ENCODE data around the gene TTC16.
A peak's percentile ranks its signal among the peaks of the same experiment; 100 is the strongest.
"Not testable (repeated sequence)": the region's sequence is repeated elsewhere in the genome, so short reads cannot be mapped to it uniquely, and the experiment has no call there.

The TTC16 gene

DNA sequence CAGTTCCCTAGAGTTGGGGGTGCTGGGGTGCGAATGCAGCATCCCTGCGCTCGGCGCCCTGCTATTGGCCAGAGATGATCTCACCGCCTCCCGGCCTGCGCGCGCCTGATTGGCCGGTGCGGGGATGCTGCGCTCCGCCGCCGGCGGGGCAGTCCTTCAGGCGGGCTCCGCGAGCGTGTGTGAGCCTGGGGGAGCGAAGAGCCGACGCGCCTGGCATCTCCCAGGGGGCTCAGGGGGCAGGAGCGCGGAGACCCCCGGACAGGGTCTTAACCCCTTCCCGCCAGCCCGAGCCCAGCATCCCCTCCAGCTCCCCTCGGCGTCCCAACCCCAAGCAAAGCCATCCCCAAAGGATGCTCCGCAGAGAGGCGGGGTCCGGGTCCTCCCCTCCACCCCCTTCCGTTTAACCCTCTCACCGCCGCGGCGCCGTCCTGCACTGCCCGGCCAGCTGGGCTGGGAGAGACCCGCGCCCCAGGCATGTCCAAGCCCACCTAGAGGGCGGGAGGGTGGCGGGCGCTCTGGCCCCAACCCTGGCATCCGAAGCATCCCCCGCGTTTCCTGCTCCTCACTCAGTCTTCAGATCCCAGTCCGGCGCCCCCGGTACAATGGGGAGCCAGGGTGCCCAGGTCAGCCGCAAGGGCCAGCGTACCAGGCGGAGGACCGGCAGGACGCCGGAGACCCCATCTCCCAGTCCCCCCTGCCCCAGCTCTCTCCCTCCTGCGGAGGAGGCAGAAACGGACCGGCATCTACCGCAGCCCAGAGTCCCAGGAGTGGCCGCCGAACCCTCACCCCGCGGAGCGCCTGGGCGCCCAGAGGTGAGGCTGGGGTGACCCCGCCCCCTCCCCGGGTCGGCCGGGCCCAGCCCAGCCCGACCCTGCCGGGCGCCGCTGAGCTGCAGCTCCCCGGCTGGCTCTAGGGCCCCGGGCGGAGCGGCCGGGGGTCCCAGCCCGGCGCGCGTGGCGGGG, 38.5 kb downstream of the TTC16 start:
- no peak overlapping the region for H3K4me3 Mint-ChIP-seq
- DNase-seq (ENCODE audit: low spot score), result no peak
- no peak overlapping the region for H3K27ac Mint-ChIP-seq
- H3K4me1 Mint-ChIP-seq (ENCODE audit: low read depth), result peaks cover 2% of the 10 kb centered on the region
- no peaks in the 10 kb centered on the region for H3K27me3 Mint-ChIP-seq (ENCODE audit: low read depth)
- H3K9me3 Mint-ChIP-seq, result no peaks in the 10 kb centered on the region
- peaks cover 26% of the 10 kb centered on the region for H3K36me3 Mint-ChIP-seq (ENCODE audit: low read depth)

GRCh38 chr9:127755061-127756060, 39.5 kb downstream of the TTC16 start:
- H3K27me3 Mint-ChIP-seq (ENCODE audit: low read depth), result no peaks in the 10 kb centered on the region
- H3K4me3 Mint-ChIP-seq, result no peak overlapping the region
- DNase-seq (ENCODE audit: low spot score), result no peak
- no peak overlapping the region for H3K27ac Mint-ChIP-seq
- H3K36me3 Mint-ChIP-seq (ENCODE audit: low read depth), result peaks cover 22% of the 10 kb centered on the region
- no peaks in the 10 kb centered on the region for H3K9me3 Mint-ChIP-seq
- peaks cover 2% of the 10 kb centered on the region for H3K4me1 Mint-ChIP-seq (ENCODE audit: low read depth)

DNA sequence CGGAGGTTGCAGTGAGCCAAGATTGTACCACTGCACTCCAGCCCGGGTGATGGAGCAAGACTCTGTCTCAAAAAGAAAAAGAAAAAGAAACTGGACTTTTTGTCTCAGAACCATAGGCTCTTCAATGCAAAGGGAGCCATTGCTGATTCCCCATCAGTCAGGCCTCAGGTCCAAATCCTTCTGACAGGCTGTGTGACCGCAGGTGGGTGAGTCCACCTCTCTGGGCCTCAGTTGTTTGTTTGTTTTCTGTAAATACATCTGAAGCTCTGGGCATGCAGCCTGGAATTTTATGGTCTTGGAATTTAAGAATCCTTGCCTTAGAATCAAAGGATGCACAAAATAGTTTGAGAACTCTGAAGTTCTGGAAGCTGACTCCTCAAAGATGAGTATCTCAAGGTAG, 40.4 kb downstream of the TTC16 start:
- peaks cover 18% of the 10 kb centered on the region for H3K36me3 Mint-ChIP-seq (ENCODE audit: low read depth)
- no peak overlapping the region for H3K4me3 Mint-ChIP-seq
- H3K27ac Mint-ChIP-seq, result no peak overlapping the region
- no peak for DNase-seq (ENCODE audit: low spot score)
- H3K9me3 Mint-ChIP-seq, result no peaks in the 10 kb centered on the region
- H3K27me3 Mint-ChIP-seq (ENCODE audit: low read depth), result no peaks in the 10 kb centered on the region
- peaks cover 2% of the 10 kb centered on the region for H3K4me1 Mint-ChIP-seq (ENCODE audit: low read depth)

DNA sequence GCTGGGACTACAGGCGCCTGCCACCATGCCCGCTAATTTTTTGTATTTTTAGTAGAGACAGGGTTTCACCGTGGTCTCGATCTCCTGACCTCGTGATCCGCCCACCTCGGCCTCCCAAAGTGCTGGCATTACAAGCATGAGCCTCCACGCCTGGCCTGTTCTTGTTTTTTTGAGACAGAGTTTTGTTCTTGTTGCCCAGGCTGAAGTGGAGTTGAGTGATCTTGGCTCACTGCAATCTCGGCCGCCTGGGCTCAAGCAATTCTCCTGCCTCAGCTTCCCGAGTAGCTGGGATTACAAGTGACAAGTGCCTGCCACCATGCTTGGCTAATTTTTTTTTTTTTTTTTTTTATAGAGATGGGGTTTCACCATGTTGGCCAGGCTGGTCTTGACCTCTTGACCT, 40.9 kb downstream of the TTC16 start:
- not testable (repeated sequence) for H3K27me3 Mint-ChIP-seq (ENCODE audit: low read depth); H3K4me3 Mint-ChIP-seq; DNase-seq (ENCODE audit: low spot score); H3K4me1 Mint-ChIP-seq (ENCODE audit: low read depth); H3K9me3 Mint-ChIP-seq; H3K27ac Mint-ChIP-seq
- H3K36me3 Mint-ChIP-seq (ENCODE audit: low read depth), result peaks cover 22% of the 10 kb centered on the region

- Mint-ChIP-seq H3K27me3 (ENCODE audit: low read depth) (no peaks in the 10 kb centered on the region), H3K4me1 (ENCODE audit: low read depth) (peaks cover 3% of the 10 kb centered on the region)
Measured at GRCh38 chr9:127758843-127759242, 43.0 kb downstream of the TTC16 start.

GRCh38 chr9:127761061-127761460, 45.2 kb downstream of the TTC16 start:
- Mint-ChIP-seq H3K36me3 (ENCODE audit: low read depth) (peaks cover 55% of the 10 kb centered on the region), H3K4me1 (ENCODE audit: low read depth) (peaks cover 14% of the 10 kb centered on the region), H3K4me3 (no peak overlapping the region), H3K27me3 (ENCODE audit: low read depth) (no peaks in the 10 kb centered on the region), H3K9me3 (no peaks in the 10 kb centered on the region), H3K27ac (peak overlapping the region; percentile 49)
- DNase-seq (ENCODE audit: low spot score), result no peak

More at GRCh38 chr9:127758843-127759242, 43.0 kb downstream of the TTC16 start:
- no peaks in the 10 kb centered on the region for H3K9me3 Mint-ChIP-seq
- H3K27ac Mint-ChIP-seq, result no peak overlapping the region
- no peak overlapping the region for H3K4me3 Mint-ChIP-seq
- H3K36me3 Mint-ChIP-seq (ENCODE audit: low read depth), result peaks cover 35% of the 10 kb centered on the region
- DNase-seq (ENCODE audit: low spot score), result no peak

DNA sequence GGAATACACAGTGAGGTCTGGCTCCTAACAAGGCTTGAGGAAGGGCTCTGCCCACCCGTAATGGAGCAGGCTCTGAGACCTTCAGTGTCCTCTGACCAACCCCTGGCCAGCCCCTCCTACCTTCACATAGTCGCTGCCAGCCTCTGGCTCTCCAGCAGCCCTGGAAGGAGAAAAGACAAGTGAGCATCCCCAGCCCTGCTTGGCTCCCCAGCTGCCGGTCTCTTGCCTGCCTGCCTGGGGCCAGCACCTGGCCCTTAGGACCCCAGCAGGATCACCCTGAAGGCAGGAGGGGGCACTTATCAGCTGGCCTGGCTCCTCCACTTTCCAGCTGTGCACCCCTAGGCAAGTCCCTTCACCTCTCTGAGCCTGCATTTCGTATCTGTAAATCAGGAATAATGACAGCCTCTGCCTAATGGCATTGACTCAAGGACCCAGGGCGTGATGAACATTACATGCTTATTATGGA, 45.6 kb downstream of the TTC16 start:
- peaks cover 60% of the 10 kb centered on the region for H3K36me3 Mint-ChIP-seq (ENCODE audit: low read depth)
- DNase-seq (ENCODE audit: low spot score), result no peak
- H3K4me1 Mint-ChIP-seq (ENCODE audit: low read depth), result peaks cover 19% of the 10 kb centered on the region
- no peak overlapping the region for H3K27ac Mint-ChIP-seq
- no peak overlapping the region for H3K4me3 Mint-ChIP-seq
- no peaks in the 10 kb centered on the region for H3K9me3 Mint-ChIP-seq
- H3K27me3 Mint-ChIP-seq (ENCODE audit: low read depth), result no peaks in the 10 kb centered on the region

GRCh38 chr9:127762111-127762676, 46.3 kb downstream of the TTC16 start:
- Mint-ChIP-seq H3K27ac (peak overlapping the region; percentile 27), H3K36me3 (ENCODE audit: low read depth) (peaks cover 61% of the 10 kb centered on the region), H3K27me3 (ENCODE audit: low read depth) (no peaks in the 10 kb centered on the region), H3K4me3 (no peak overlapping the region), H3K4me1 (ENCODE audit: low read depth) (peaks cover 22% of the 10 kb centered on the region), H3K9me3 (no peaks in the 10 kb centered on the region)
- DNase-seq (ENCODE audit: low spot score), result no peak

DNA sequence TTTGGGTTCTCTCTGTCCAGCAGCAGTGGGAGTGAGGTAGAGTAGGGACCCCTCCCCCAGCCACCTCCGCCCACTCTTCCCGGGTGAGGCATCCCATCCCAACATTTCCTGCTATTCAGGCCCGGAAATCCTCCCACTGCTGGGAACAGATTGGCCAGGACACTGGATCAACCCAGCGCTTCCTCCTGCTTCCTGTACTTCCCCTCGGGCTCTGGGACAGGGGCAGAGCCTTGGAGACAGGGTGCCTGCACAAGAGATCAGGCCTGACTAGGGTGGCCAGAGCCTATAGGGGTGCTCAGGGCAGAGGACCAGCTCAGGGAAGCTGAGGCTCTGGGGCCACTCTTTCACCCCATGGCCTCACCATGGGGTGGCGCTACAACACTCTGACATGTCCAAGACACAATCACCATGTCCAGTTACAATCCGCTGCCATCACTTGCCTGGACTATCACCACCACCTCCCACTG, 48.1 kb downstream of the TTC16 start:
- H3K4me1 Mint-ChIP-seq (ENCODE audit: low read depth), result peaks cover 33% of the 10 kb centered on the region
- no peaks in the 10 kb centered on the region for H3K27me3 Mint-ChIP-seq (ENCODE audit: low read depth)
- H3K36me3 Mint-ChIP-seq (ENCODE audit: low read depth), result peaks cover 66% of the 10 kb centered on the region
- peak overlapping the region; percentile 16 for H3K27ac Mint-ChIP-seq
- no peak overlapping the region for H3K4me3 Mint-ChIP-seq
- no peaks in the 10 kb centered on the region for H3K9me3 Mint-ChIP-seq
- no peak for DNase-seq (ENCODE audit: low spot score)

DNA sequence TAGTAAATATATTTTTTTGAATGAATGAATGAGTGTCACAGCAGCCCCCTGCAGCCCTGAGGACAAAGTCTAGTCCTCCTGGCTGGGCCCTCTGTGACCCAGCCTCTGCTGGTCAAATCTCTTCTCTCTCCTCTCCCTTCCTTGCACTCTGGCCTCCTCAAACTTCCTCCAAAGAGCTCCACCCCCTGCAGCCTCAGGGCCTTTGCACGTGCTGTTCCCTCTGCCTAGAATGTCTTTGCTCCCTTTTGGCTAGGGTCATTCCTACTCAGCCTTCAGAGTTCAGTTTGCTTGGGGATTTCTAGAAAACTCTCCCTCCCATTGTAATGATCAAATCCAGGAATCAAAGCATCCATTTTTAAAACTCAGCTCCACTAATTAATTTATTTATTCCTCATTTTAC, 49.5 kb downstream of the TTC16 start:
- Mint-ChIP-seq H3K27me3 (ENCODE audit: low read depth) (no peaks in the 10 kb centered on the region), H3K4me1 (ENCODE audit: low read depth) (peaks cover 40% of the 10 kb centered on the region), H3K9me3 (no peaks in the 10 kb centered on the region), H3K36me3 (ENCODE audit: low read depth) (peaks cover 79% of the 10 kb centered on the region), H3K27ac (peak overlapping the region; percentile 65), H3K4me3 (no peak overlapping the region)
- DNase-seq (ENCODE audit: low spot score), result no peak

DNA sequence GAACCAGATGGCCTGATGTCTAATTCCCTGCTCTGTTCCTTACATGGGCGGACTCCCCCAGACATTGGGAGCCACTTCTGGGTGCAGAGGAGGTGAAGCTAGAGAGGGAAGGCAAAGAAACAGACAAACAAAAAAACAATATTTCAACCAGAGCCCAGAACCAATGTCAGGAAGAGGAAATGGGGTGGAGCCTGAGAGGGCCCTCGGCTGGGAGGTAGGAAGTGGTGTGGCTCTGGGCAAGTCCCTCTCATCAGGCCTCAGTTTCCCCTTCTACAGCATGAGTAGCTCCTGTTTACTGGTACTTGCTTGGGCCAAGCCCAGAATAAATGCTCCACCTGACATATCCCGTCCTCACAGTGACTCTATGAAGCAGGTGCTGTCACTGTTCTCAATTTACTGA, 51.5 kb downstream of the TTC16 start:
- DNase-seq (ENCODE audit: low spot score), result no peak
- H3K27ac Mint-ChIP-seq, result peak overlapping the region; percentile 86
- peak overlapping the region; percentile 72 for H3K4me3 Mint-ChIP-seq
- no peaks in the 10 kb centered on the region for H3K9me3 Mint-ChIP-seq
- H3K36me3 Mint-ChIP-seq (ENCODE audit: low read depth), result peaks cover 80% of the 10 kb centered on the region
- H3K27me3 Mint-ChIP-seq (ENCODE audit: low read depth), result no peaks in the 10 kb centered on the region
- H3K4me1 Mint-ChIP-seq (ENCODE audit: low read depth), result peaks cover 54% of the 10 kb centered on the region

GRCh38 chr9:127767909-127768331, 52.0 kb downstream of the TTC16 start:
- DNase-seq (ENCODE audit: low spot score), result no peak
- peak overlapping the region; percentile 72 for H3K4me3 Mint-ChIP-seq
- no peaks in the 10 kb centered on the region for H3K27me3 Mint-ChIP-seq (ENCODE audit: low read depth)
- peaks cover 55% of the 10 kb centered on the region for H3K4me1 Mint-ChIP-seq (ENCODE audit: low read depth)
- H3K9me3 Mint-ChIP-seq, result no peaks in the 10 kb centered on the region
- peak overlapping the region; percentile 86 for H3K27ac Mint-ChIP-seq
- peaks cover 77% of the 10 kb centered on the region for H3K36me3 Mint-ChIP-seq (ENCODE audit: low read depth)

GRCh38 chr9:127768698-127769097, 52.8 kb downstream of the TTC16 start:
- no peaks in the 10 kb centered on the region for H3K27me3 Mint-ChIP-seq (ENCODE audit: low read depth)
- H3K36me3 Mint-ChIP-seq (ENCODE audit: low read depth), result peaks cover 76% of the 10 kb centered on the region
- peaks cover 58% of the 10 kb centered on the region for H3K4me1 Mint-ChIP-seq (ENCODE audit: low read depth)
- H3K4me3 Mint-ChIP-seq, result peak overlapping the region; percentile 59
- peak overlapping the region; percentile 78 for H3K27ac Mint-ChIP-seq
- DNase-seq (ENCODE audit: low spot score), result no peak
- H3K9me3 Mint-ChIP-seq, result no peaks in the 10 kb centered on the region

Data from T-helper 2 cell treated with Interferon-gamma antibody and Interleukin-4, amounts not matched to agents 5 μg/mL and 100 μg/mL, for 36 hours (primary cell).